Thymus (tissue), 11 donors: ENCODE measurements around the gene SLC12A4. TPM values are rescaled to one million over a fixed set of nuclear protein-coding genes. Genes with fewer than 3 reads are reported as not detected.
A peak's percentile ranks its signal among the peaks of the same experiment; 100 is the strongest.
"Not testable (repeated sequence)": the region's sequence is repeated elsewhere in the genome, so short reads cannot be mapped to it uniquely, and the experiment has no call there.

Experiments used
- DNase-seq, 9 donors: peaks; one replicate each; pipeline ENCODE4 v3.0.0-alpha.2; 2013; ENCODE audit warnings: low spot score in 9 of 9, low read depth in 6 of 9, missing footprints in 1 of 9
- H3K27ac ChIP-seq, 2 donors: one replicate each; pipeline ENCODE4 v1.5.1; 2013; ENCODE audit warnings: control low read depth in 1 of 2, low read depth in 1 of 2, low read length in 1 of 2, mild to moderate bottlenecking in 1 of 2, moderate library complexity in 1 of 2
- H3K27me3 ChIP-seq, 2 donors: one replicate each; pipeline ENCODE4 v1.5.1; 2013; ENCODE audit warnings: low read length in 1 of 2; ENCODE audit not compliant: control insufficient read depth in 2 of 2, insufficient read depth in 1 of 2
- H3K36me3 ChIP-seq, 2 donors: one replicate each; pipeline ENCODE4 v1.5.1; 2013; ENCODE audit warnings: low read length in 1 of 2, mild to moderate bottlenecking in 1 of 2, moderate library complexity in 1 of 2; ENCODE audit not compliant: control insufficient read depth in 2 of 2, insufficient read depth in 2 of 2
- H3K4me1 ChIP-seq, 2 donors: one replicate each; pipeline ENCODE4 v1.5.1; 2013; ENCODE audit warnings: low read length in 2 of 2; ENCODE audit not compliant: control insufficient read depth in 2 of 2, insufficient read depth in 2 of 2
- H3K4me3 ChIP-seq, 2 donors: one replicate each; pipeline ENCODE4 v1.5.1; 2013; ENCODE audit warnings: low read length in 2 of 2, control low read depth in 1 of 2, mild to moderate bottlenecking in 1 of 2
- H3K9me3 ChIP-seq, 2 donors: one replicate each; pipeline ENCODE4 v1.5.1; 2013; ENCODE audit warnings: low read length in 1 of 2, mild to moderate bottlenecking in 1 of 2; ENCODE audit not compliant: control insufficient read depth in 2 of 2, insufficient read depth in 1 of 2
- WGBS: extraction: QIAGEN DNeasy Blood & Tissue Kit; methylation state at CpG from one replicate; pipeline ENCODE4 v1.1.7; 2013; 5-methylcytosine and 5-hydroxymethylcytosine counted together
- polyA plus RNA-seq: library from polyadenylated mRNA; stranded (reverse); fragments of 200-250 nt; gene quantifications from one replicate; pipeline ENCODE4 v1.2.3, GENCODE V29; 2013
- total RNA-seq: library from RNA; stranded (reverse); fragments of 120-200 nt; gene quantifications from one replicate; pipeline ENCODE4 v1.2.4, GENCODE V29; 2013
- donor health status: healthy.

Gene SLC12A4
- total and polyA plus RNA-seq, 2 donors, result 13.4 to 22.6 TPM

GRCh38 chr16:67917852-67918236, 50.6 kb downstream of the SLC12A4 start:
- peaks cover 28 to 52% of the 10 kb centered on the region in 2 donors for H3K36me3 ChIP-seq
- DNase-seq, result no peak
- H3K9me3 ChIP-seq, result no peaks in the 10 kb centered on the region
- WGBS, result 95% methylated on average over 4 of the region's 4 CpGs
- H3K27ac ChIP-seq, result peak overlapping the region in 1 of 2 donors; percentile 66
- H3K27me3 ChIP-seq, result no peaks in the 10 kb centered on the region
- peaks cover 0 to 2% of the 10 kb centered on the region in 2 donors for H3K4me1 ChIP-seq
- no peak overlapping the region for H3K4me3 ChIP-seq

- Histone ChIP-seq H3K27ac (peak overlapping the region in 1 of 2 donors; percentile 66), H3K4me3 (no peak overlapping the region), H3K27me3 (no peaks in the 10 kb centered on the region), H3K9me3 (no peaks in the 10 kb centered on the region), H3K36me3 (peaks cover 23 to 50% of the 10 kb centered on the region in 2 donors), H3K4me1 (peaks cover 0 to 2% of the 10 kb centered on the region in 2 donors)
- no peak for DNase-seq
- WGBS, result 94% methylated on average over 6 of the region's 6 CpGs
Measured at GRCh38 chr16:67917140-67917851, 51.1 kb downstream of the SLC12A4 start.

- Histone ChIP-seq H3K4me1 (peaks cover under 1 to 2% of the 10 kb centered on the region in 2 donors), H3K27me3 (no peaks in the 10 kb centered on the region), H3K4me3 (no peak overlapping the region), H3K27ac (no peak overlapping the region), H3K9me3 (no peaks in the 10 kb centered on the region), H3K36me3 (peaks cover 25 to 61% of the 10 kb centered on the region in 2 donors)
- WGBS, result 96% methylated on average over 7 of the region's 7 CpGs
- DNase-seq, result no peak
Measured at GRCh38 chr16:67915831-67916723, 52.4 kb downstream of the SLC12A4 start.

GRCh38 chr16:67915496-67915769, 53.0 kb downstream of the SLC12A4 start:
- not testable (repeated sequence) for H3K4me3 ChIP-seq, H3K27me3 ChIP-seq, DNase-seq, H3K27ac ChIP-seq, H3K4me1 ChIP-seq, H3K9me3 ChIP-seq
- WGBS, result 97% methylated on average over 2 of the region's 2 CpGs
- peaks cover 27 to 61% of the 10 kb centered on the region in 2 donors for H3K36me3 ChIP-seq

GRCh38 chr16:67914758-67915495, 53.5 kb downstream of the SLC12A4 start:
- Histone ChIP-seq H3K4me3 (no peak overlapping the region), H3K9me3 (no peaks in the 10 kb centered on the region), H3K4me1 (peaks cover 2 to 12% of the 10 kb centered on the region in 2 donors), H3K27ac (no peak overlapping the region), H3K27me3 (no peaks in the 10 kb centered on the region), H3K36me3 (peaks cover 27 to 57% of the 10 kb centered on the region in 2 donors)
- WGBS, result 96% methylated on average over 7 of the region's 7 CpGs
- no peak for DNase-seq

GRCh38 chr16:67910158-67910557, 58.3 kb downstream of the SLC12A4 start:
- Histone ChIP-seq H3K4me3 (no peak overlapping the region), H3K27me3 (no peaks in the 10 kb centered on the region), H3K27ac (no peak overlapping the region), H3K9me3 (no peaks in the 10 kb centered on the region), H3K4me1 (peaks cover 2 to 19% of the 10 kb centered on the region in 2 donors), H3K36me3 (peaks cover 32 to 36% of the 10 kb centered on the region in 2 donors)
- peak in 8 of 9 donors; percentile 29 to 81 (median 56) for DNase-seq
- WGBS, result 42% methylated on average over 2 of the region's 2 CpGs

GRCh38 chr16:67909056-67909742, 59.2 kb downstream of the SLC12A4 start:
- Histone ChIP-seq H3K4me3 (no peak overlapping the region), H3K36me3 (peaks cover 29 to 30% of the 10 kb centered on the region in 2 donors), H3K4me1 (peaks cover 0 to 19% of the 10 kb centered on the region in 2 donors), H3K9me3 (no peaks in the 10 kb centered on the region), H3K27ac (no peak overlapping the region), H3K27me3 (no peaks in the 10 kb centered on the region)
- no peak for DNase-seq
- 99% methylated on average over 36 of the region's 36 CpGs for WGBS

GRCh38 chr16:67907397-67908180, 60.8 kb downstream of the SLC12A4 start:
- no peak for DNase-seq
- Histone ChIP-seq H3K9me3 (no peaks in the 10 kb centered on the region), H3K27ac (no peak overlapping the region), H3K27me3 (no peaks in the 10 kb centered on the region), H3K36me3 (peaks cover 30 to 42% of the 10 kb centered on the region in 2 donors), H3K4me1 (peaks cover 0 to 19% of the 10 kb centered on the region in 2 donors), H3K4me3 (no peak overlapping the region)
- 96% methylated on average over 11 of the region's 11 CpGs for WGBS
